Keratinocyte (primary cell): Measurements from ENCODE around the gene PROSER1. TPM values are rescaled to one million over a fixed set of nuclear protein-coding genes. Genes with fewer than 3 reads are reported as not detected.

ENCODE experiments used
- DNase-seq: peaks from one replicate; pipeline ENCODE4 v3.0.0-alpha.2; 2011; ENCODE audit warnings: low read depth, missing footprints, low spot score
- FAIRE-seq: peaks from 2 replicates; lab custom pipeline; 2011; peaks lifted over from hg19 to GRCh38; lab: Jason Lieb, UNC
- H2AFZ ChIP-seq: 2 replicates; pipeline ENCODE4 v1.6.0; 2012; ENCODE audit warnings: low read length, control low read depth, inconsistent platforms; ENCODE audit not compliant: control insufficient read depth
- H3K27ac ChIP-seq: 2 replicates; pipeline ENCODE4 v1.5.1; 2011; ENCODE audit warnings: low read length; ENCODE audit not compliant: control insufficient read depth, insufficient read depth
- H3K27me3 ChIP-seq: 3 replicates; pipeline ENCODE4 v1.6.0; 2011; ENCODE audit warnings: low read length; ENCODE audit not compliant: control insufficient read depth, insufficient read depth; ENCODE audit errors: extremely low read depth
- H3K36me3 ChIP-seq, 2 experiments: 2 replicates in 1 of 2; 3 replicates in 1 of 2; pipeline ENCODE4 v1.5.1; 2011; ENCODE audit warnings: low read length in 2 of 2, mild to moderate bottlenecking in 1 of 2; ENCODE audit not compliant: control insufficient read depth in 2 of 2, insufficient read depth in 2 of 2; ENCODE audit errors: extremely low read depth in 1 of 2
- H3K4me1 ChIP-seq: 3 replicates; pipeline ENCODE4 v1.5.1; 2011; ENCODE audit warnings: low read length; ENCODE audit not compliant: control insufficient read depth, insufficient read depth; ENCODE audit errors: extremely low read depth
- H3K4me2 ChIP-seq: 3 replicates; pipeline ENCODE4 v1.6.0; 2011; ENCODE audit warnings: low read depth, low read length; ENCODE audit not compliant: control insufficient read depth, insufficient read depth; ENCODE audit errors: extremely low read depth
- H3K4me3 ChIP-seq, 3 experiments: fragments of 200-600 bp in 1 of 3; sonication (generic) in 1 of 3; 2 replicates in 2 of 3; 3 replicates in 1 of 3; pipeline ENCODE4 v1.5.1; 2011 to 2016; ENCODE audit warnings: low read length in 3 of 3, mild to moderate bottlenecking in 3 of 3, control low read depth in 2 of 3, inconsistent platforms in 1 of 3, low read depth in 1 of 3, mixed read lengths in 1 of 3, mixed run types in 1 of 3, moderate library complexity in 1 of 3; ENCODE audit not compliant: control insufficient read depth in 2 of 3, insufficient read depth in 2 of 3; ENCODE audit errors: extremely low read depth in 1 of 3
- H3K79me2 ChIP-seq: 2 replicates; pipeline ENCODE4 v1.6.0; 2012; ENCODE audit warnings: low read length; ENCODE audit not compliant: control insufficient read depth, insufficient read depth
- H3K9ac ChIP-seq: 3 replicates; pipeline ENCODE4 v1.6.0; 2011; ENCODE audit warnings: low read length; ENCODE audit not compliant: control insufficient read depth, insufficient read depth; ENCODE audit errors: extremely low read depth
- H3K9me1 ChIP-seq: 3 replicates; pipeline ENCODE4 v1.6.0; 2011; ENCODE audit warnings: low read length; ENCODE audit not compliant: control insufficient read depth, insufficient read depth; ENCODE audit errors: extremely low read depth
- H3K9me3 ChIP-seq: 2 replicates; pipeline ENCODE4 v1.5.1; 2012; ENCODE audit warnings: low read depth, low read length; ENCODE audit not compliant: control insufficient read depth
- H4K20me1 ChIP-seq: 3 replicates; pipeline ENCODE4 v1.6.0; 2011; ENCODE audit warnings: low read length; ENCODE audit not compliant: control insufficient read depth, insufficient read depth; ENCODE audit errors: extremely low read depth
- CTCF ChIP-seq, 3 experiments: IDR thresholded peaks in 1 of 3; conservative IDR thresholded peaks in 1 of 3; optimal IDR thresholded peaks in 1 of 3; 2 replicates in 2 of 3; 3 replicates in 1 of 3; pipeline versions ENCODE3 to v1.5.1; 2011; ENCODE audit warnings: low read length in 3 of 3, mild to moderate bottlenecking in 3 of 3, moderate library complexity in 2 of 3, control low read depth in 1 of 3, inconsistent platforms in 1 of 3; ENCODE audit not compliant: insufficient read depth in 2 of 3; ENCODE audit errors: extremely low read depth in 1 of 3
- EZH2 ChIP-seq: IDR thresholded peaks from one replicate; pipeline ENCODE4 v1.6.1; 2012; ENCODE audit warnings: inconsistent platforms, mild to moderate bottlenecking, low read length, moderate library complexity
- dilution Hi-C: fragments of 300-500 bp; cut with MboI; formaldehyde crosslinking; loops from one replicate; pipeline ENCODE4 v1.7.0; 2020; ENCODE audit warnings: low sequenced_read_pairs; ENCODE audit not compliant: extremely low pct_ligation_motif_present
- polyA plus RNA-seq, 5 experiments: library from polyadenylated mRNA; depleted of rRNA in 3 of 5; stranded (reverse) in 3 of 5; stranded (forward) in 1 of 5; unstranded in 1 of 5; fragments of >200 nt; gene quantifications; 1 replicate in 1 of 5; 2 replicates in 3 of 5; 3 replicates in 1 of 5; pipeline versions ENCODE4 v1.2.1 to v1.2.3, GENCODE V29; 2011 to 2012; ENCODE audit warnings: missing spikeins in 2 of 5, low read depth in 1 of 5, low replicate concordance in 1 of 5

PROSER1 gene
- polyA plus RNA-seq, 1 donor (not counting 4 experiments of a cell fraction or from before 2014, with no cell fraction given): 16.9 TPM

DNA sequence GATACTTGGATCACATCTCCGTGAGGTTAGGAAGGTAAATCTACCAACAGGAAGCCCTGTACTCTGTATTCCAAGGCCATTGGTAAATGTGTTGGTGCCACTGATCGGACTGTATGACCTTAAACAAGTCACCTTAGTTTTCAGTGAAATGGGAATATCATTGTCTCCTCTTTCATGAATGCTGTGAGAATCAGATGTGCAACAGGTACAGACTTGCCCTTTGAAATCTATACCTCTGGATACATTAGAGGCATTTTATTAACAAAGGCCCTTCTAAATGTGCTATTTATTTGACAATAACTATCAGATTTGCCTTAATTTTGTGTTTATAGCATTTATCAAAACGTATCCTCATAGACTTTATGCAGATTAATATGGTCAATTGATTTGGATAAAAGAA lies 11.4 kb upstream of the PROSER1 start:
- Histone ChIP-seq H2AFZ (no peak overlapping the region), H3K9me3 (no peaks in the 10 kb centered on the region), H3K79me2 (no peaks in the 10 kb centered on the region), H3K9me1 (no peaks in the 10 kb centered on the region), H3K9ac (no peak overlapping the region), H3K4me3 (no peak overlapping the region), H4K20me1 (no peaks in the 10 kb centered on the region), H3K4me1 (peaks cover under 1% of the 10 kb centered on the region), H3K27ac (no peak overlapping the region), H3K27me3 (no peaks in the 10 kb centered on the region), H3K36me3 (no peaks in the 10 kb centered on the region), H3K4me2 (no peak overlapping the region)
- TF ChIP-seq CTCF (optimal IDR thresholded peaks at IDR 0.05 in 1 of 3, IDR thresholded peaks at IDR 0.05 in 1 of 3, conservative IDR thresholded peaks at IDR 0.05 in 1 of 3; ENCODE audit: extremely low read depth in 1 of 3, insufficient read depth in 2 of 3, low read length in 3 of 3) (no peak), EZH2 (no peak)
- dilution Hi-C loops: no loop called here
- DNase-seq: no peak
- FAIRE-seq: no peak

DNA sequence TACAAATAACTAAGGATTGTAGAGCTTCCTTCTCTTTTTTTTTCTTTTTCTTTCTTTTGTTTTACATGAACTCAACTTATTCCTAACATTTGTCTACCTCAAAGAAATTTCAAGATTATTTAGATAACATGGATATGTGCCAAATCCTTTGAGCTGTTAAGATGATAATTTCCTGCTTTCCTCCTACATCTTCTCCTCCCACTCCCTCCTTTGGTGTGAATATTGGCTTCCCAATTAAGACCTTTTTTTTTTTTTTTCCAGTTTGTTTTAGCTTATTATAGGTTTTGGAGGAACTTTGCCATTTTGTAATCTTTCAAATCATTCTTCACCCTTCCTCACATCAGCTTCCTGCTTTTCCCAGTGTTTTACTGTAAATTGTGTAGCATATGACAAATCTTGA lies 10.9 kb upstream of the PROSER1 start:
- H3K36me3 ChIP-seq: no peaks in the 10 kb centered on the region
- FAIRE-seq (no peak), DNase-seq (no peak)
- H3K9me1 ChIP-seq: no peaks in the 10 kb centered on the region
- H4K20me1 ChIP-seq: no peaks in the 10 kb centered on the region
- no peaks in the 10 kb centered on the region for H3K9me3 ChIP-seq
- no peak overlapping the region for H3K4me2 ChIP-seq
- dilution Hi-C loops: no loop called here
- TF ChIP-seq CTCF (optimal IDR thresholded peaks at IDR 0.05 in 1 of 3, IDR thresholded peaks at IDR 0.05 in 1 of 3, conservative IDR thresholded peaks at IDR 0.05 in 1 of 3; ENCODE audit: extremely low read depth in 1 of 3, insufficient read depth in 2 of 3, low read length in 3 of 3) (no peak), EZH2 (no peak)
- no peak overlapping the region for H2AFZ ChIP-seq
- no peaks in the 10 kb centered on the region for H3K27me3 ChIP-seq
- H3K4me1 ChIP-seq: peaks cover 5% of the 10 kb centered on the region
- no peak overlapping the region for H3K4me3 ChIP-seq
- no peak overlapping the region for H3K9ac ChIP-seq
- no peaks in the 10 kb centered on the region for H3K79me2 ChIP-seq
- no peak overlapping the region for H3K27ac ChIP-seq
